ENCODE data around the gene F8. TPM values are rescaled to one million over a fixed set of nuclear protein-coding genes. Genes with fewer than 3 reads are reported as not detected.

The F8 gene
- total and polyA plus RNA-seq, 10 of the 15 experiments (the other 5 are each of a cell fraction or from before 2014, with no cell fraction given): 3.0 to 8.1 (median 5.1) TPM

DNA sequence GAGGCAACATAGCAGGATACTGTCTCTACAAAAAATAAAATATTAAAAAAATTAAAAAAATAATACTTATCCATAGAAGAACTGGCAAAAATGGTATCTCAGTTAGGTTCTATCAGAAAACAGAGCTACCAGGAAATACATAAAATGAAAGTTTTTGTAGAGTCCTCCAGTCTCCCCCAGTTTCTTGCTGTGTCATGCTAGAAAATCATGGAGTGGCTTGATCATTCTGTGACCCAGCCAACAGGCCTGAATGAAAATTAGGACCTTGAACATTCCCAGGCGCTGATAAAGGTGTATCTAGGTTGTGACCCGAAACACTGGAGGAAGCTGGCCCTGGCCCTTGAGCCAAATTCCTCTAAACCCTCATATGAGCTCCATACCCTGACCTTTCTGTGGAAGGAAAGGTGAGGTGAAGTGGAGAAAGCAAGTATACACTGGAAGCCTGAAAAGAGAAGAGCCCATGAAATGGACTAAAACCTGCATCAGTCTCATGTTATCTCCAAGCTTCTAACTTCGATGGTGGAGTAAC is 188.7 kb downstream of the F8 start (continued):
- TF ChIP-seq, protein P1, sequence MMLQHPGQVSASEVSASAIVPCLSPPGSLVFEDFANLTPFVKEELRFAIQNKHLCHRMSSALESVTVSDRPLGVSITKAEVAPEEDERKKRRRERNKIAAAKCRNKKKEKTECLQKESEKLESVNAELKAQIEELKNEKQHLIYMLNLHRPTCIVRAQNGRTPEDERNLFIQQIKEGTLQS (IDR thresholded peaks at IDR 0.05; ENCODE audit: borderline replicate concordance, extremely low read depth, low read depth, low read length): no peak
- no peak for TF ChIP-seq CHD1 (IDR thresholded peaks at IDR 0.05; ENCODE audit: low read depth, low read length)
- TF ChIP-seq SMAD1 (IDR thresholded peaks at IDR 0.05; ENCODE audit: low read depth, partially characterized antibody): no peak
- no peak for TF ChIP-seq KAT2A (conservative IDR thresholded peaks at IDR 0.05; ENCODE audit: control insufficient read depth, low read depth, low read length)
- TF ChIP-seq CBX5 (IDR thresholded peaks at IDR 0.05; ENCODE audit: low read depth): no peak
- no peak for TF ChIP-seq SUPT20H (IDR thresholded peaks at IDR 0.05; ENCODE audit: borderline replicate concordance, control insufficient read depth, low read depth, low read length)

DNA sequence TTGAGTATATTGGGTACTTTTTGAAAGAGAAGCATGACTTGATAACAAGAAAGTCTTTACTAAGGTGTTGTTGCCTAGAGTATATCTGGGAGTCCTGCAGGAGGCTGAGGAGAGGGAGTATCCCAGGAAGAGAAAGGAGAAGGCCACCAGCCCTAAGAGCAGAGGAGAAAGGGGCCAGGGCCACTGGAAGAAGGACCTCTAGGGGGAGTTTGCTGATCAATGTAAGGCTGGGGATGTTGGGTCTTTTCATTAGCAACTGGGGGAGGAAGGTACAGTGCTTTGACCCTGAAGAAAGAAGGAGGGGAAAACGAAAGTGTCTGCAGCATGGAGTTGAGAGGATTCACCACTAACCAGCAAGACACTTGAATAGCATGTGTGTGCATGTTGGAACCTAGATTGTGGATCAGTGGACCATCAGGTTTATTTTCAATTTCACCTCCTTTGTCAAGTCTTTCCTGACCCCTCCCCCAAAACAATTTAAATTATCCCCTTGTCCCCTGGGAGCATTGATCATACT is 192.5 kb downstream of the F8 start:
- H3K79me2 ChIP-seq (ENCODE audit: control insufficient read depth, insufficient read depth, low read length): no peaks in the 10 kb centered on the region
- H3K27ac ChIP-seq (ENCODE audit: control insufficient read depth, insufficient read depth): no peak overlapping the region
- no peak for TF ChIP-seq CHD4 (IDR thresholded peaks at IDR 0.05)
- TF ChIP-seq, protein P2, sequence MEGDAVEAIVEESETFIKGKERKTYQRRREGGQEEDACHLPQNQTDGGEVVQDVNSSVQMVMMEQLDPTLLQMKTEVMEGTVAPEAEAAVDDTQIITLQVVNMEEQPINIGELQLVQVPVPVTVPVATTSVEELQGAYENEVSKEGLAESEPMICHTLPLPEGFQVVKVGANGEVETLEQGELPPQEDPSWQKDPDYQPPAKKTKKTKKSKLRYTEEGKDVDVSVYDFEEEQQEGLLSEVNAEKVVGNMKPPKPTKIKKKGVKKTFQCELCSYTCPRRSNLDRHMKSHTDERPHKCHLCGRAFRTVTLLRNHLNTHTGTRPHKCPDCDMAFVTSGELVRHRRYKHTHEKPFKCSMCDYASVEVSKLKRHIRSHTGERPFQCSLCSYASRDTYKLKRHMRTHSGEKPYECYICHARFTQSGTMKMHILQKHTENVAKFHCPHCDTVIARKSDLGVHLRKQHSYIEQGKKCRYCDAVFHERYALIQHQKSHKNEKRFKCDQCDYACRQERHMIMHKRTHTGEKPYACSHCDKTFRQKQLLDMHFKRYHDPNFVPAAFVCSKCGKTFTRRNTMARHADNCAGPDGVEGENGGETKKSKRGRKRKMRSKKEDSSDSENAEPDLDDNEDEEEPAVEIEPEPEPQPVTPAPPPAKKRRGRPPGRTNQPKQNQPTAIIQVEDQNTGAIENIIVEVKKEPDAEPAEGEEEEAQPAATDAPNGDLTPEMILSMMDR (IDR thresholded peaks at IDR 0.05 in 2 of 3, conservative IDR thresholded peaks at IDR 0.05 in 1 of 3; ENCODE audit: control insufficient read depth in 2 of 3, extremely low read depth in 1 of 3, insufficient read depth in 1 of 3, low read depth in 3 of 3, low read length in 3 of 3): 0 out of 6 replicates have a peak, but pooled peaks of 1 of the 3 experiments have one; percentile 9
- no peaks in the 10 kb centered on the region for H3K27me3 ChIP-seq (replicated peaks in 1 of 2; ENCODE audit: control insufficient read depth in 2 of 2, insufficient read depth in 2 of 2, low read length in 1 of 2)
- no peaks in the 10 kb centered on the region for H4K20me1 ChIP-seq (ENCODE audit: control insufficient read depth, insufficient read depth)
- H3K36me3 ChIP-seq (ENCODE audit: control insufficient read depth in 2 of 2, insufficient read depth in 2 of 2, low read length in 1 of 2): no peaks in the 10 kb centered on the region
- DNase-seq (ENCODE audit: low read depth, low spot score): no peak
- BruUV-seq (replicated peaks): no TSS peak
- WGBS (ENCODE audit: insufficient coverage, insufficient replicate concordance, low lambda C conversion rate, missing lambda C conversion rate): 9% methylated on average over 1 of the region's 1 CpG
- SMC1A ChIA-PET (ENCODE audit: uncharacterized antibody, unreplicated experiment): interaction anchor here (0.7 to 4.5 kb wide), 3 partner anchors 11 to 32 kb away, joined by 3 to 22 read pairs (median 3); no protein-coding TSS in a partner anchor
- no peaks in the 10 kb centered on the region for H3K9me3 ChIP-seq (replicated peaks; ENCODE audit: control insufficient read depth, insufficient read depth, low read length)
- H3K4me3 ChIP-seq: no peak overlapping the region
- ATAC-seq: no peak
- POLR2A ChIA-PET: interaction anchor here (1.0 to 1.9 kb wide), 3 partner anchors 10 to 25 kb away, joined by 3 to 4 read pairs (median 3); partner anchors contain the start of gene MPP1
- in situ Hi-C loops (cut with MboI): loop anchor here (10.0 kb wide), 1 partner anchor 285 kb away; the partner anchor contains the start of genes G6PD and IKBKG
- H3K4me1 ChIP-seq (ENCODE audit: control insufficient read depth, insufficient read depth, low read length): peaks cover 17% of the 10 kb centered on the region
- no peak overlapping the region for H3K4me2 ChIP-seq (ENCODE audit: control insufficient read depth, insufficient read depth)
- FAIRE-seq: no peak
- H3K9ac ChIP-seq (ENCODE audit: control insufficient read depth, insufficient read depth, low read length): no peak overlapping the region
- RAD21 ChIA-PET (ENCODE audit: unreplicated experiment): no interaction called here
- CTCF ChIA-PET: interaction anchor here (1.0 to 1.3 kb wide), 2 partner anchors 8 to 81 kb away, joined by 3 read pairs; no protein-coding TSS in a partner anchor
- intact Hi-C loops (cut with micrococcal nuclease; ENCODE audit: unreplicated experiment): loop anchor here (2.0 kb wide), 1 partner anchor 65 kb away; no protein-coding TSS in a partner anchor
- H2AFZ ChIP-seq (ENCODE audit: control insufficient read depth, low read depth, low read length): no peak overlapping the region
